Measurements from ENCODE around the gene SERPINB7.

Gene SERPINB7

GRCh38 chr18:63819786-63820185 lies 44.6 kb downstream of the SERPINB7 start:
- H3K4me3 Mint-ChIP-seq = no peak overlapping the region
- peaks cover 8% of the 10 kb centered on the region for H3K9me3 Mint-ChIP-seq
- peaks cover 30% of the 10 kb centered on the region for H3K27me3 Mint-ChIP-seq
- no peaks in the 10 kb centered on the region for H3K4me1 Mint-ChIP-seq (ENCODE audit: low read depth)
- no peaks in the 10 kb centered on the region for H3K36me3 Mint-ChIP-seq (ENCODE audit: low read depth)
- no peak overlapping the region for H3K27ac Mint-ChIP-seq

GRCh38 chr18:63820694-63821093 lies 45.5 kb downstream of the SERPINB7 start:
- Mint-ChIP-seq H3K27ac (no peak overlapping the region), H3K4me1 (ENCODE audit: low read depth) (no peaks in the 10 kb centered on the region), H3K4me3 (no peak overlapping the region), H3K36me3 (ENCODE audit: low read depth) (no peaks in the 10 kb centered on the region), H3K27me3 (peaks cover 29% of the 10 kb centered on the region), H3K9me3 (peaks cover 5% of the 10 kb centered on the region)

- no peaks in the 10 kb centered on the region for H3K4me1 Mint-ChIP-seq (ENCODE audit: low read depth)
- no peaks in the 10 kb centered on the region for H3K36me3 Mint-ChIP-seq (ENCODE audit: low read depth)
- H3K27me3 Mint-ChIP-seq = peaks cover 36% of the 10 kb centered on the region
- H3K4me3 Mint-ChIP-seq = no peak overlapping the region
- no peaks in the 10 kb centered on the region for H3K9me3 Mint-ChIP-seq
- no peak overlapping the region for H3K27ac Mint-ChIP-seq
Observed at GRCh38 chr18:63823516-63824219, 48.5 kb downstream of the SERPINB7 start.

- H3K4me3 Mint-ChIP-seq = no peak overlapping the region
- H3K27me3 Mint-ChIP-seq = peaks cover 34% of the 10 kb centered on the region
- no peaks in the 10 kb centered on the region for H3K4me1 Mint-ChIP-seq (ENCODE audit: low read depth)
- no peaks in the 10 kb centered on the region for H3K36me3 Mint-ChIP-seq (ENCODE audit: low read depth)
- H3K9me3 Mint-ChIP-seq = no peaks in the 10 kb centered on the region
- H3K27ac Mint-ChIP-seq = no peak overlapping the region
Observed at GRCh38 chr18:63824220-63824525, 49.0 kb downstream of the SERPINB7 start.

GRCh38 chr18:63828120-63828519 lies 52.9 kb downstream of the SERPINB7 start:
- Mint-ChIP-seq H3K27ac (no peak overlapping the region), H3K36me3 (ENCODE audit: low read depth) (no peaks in the 10 kb centered on the region), H3K9me3 (no peaks in the 10 kb centered on the region), H3K4me3 (no peak overlapping the region), H3K4me1 (ENCODE audit: low read depth) (peaks cover 15% of the 10 kb centered on the region), H3K27me3 (peaks cover 49% of the 10 kb centered on the region)

- Mint-ChIP-seq H3K4me1 (ENCODE audit: low read depth) (peaks cover 15% of the 10 kb centered on the region), H3K27ac (no peak overlapping the region), H3K36me3 (ENCODE audit: low read depth) (no peaks in the 10 kb centered on the region), H3K9me3 (no peaks in the 10 kb centered on the region), H3K27me3 (peaks cover 54% of the 10 kb centered on the region), H3K4me3 (no peak overlapping the region)
Observed at GRCh38 chr18:63828656-63829055, 53.4 kb downstream of the SERPINB7 start.

GRCh38 chr18:63829886-63830285 lies 54.7 kb downstream of the SERPINB7 start:
- no peaks in the 10 kb centered on the region for H3K9me3 Mint-ChIP-seq
- H3K4me3 Mint-ChIP-seq = no peak overlapping the region
- H3K27me3 Mint-ChIP-seq = peaks cover 66% of the 10 kb centered on the region
- H3K36me3 Mint-ChIP-seq (ENCODE audit: low read depth) = no peaks in the 10 kb centered on the region
- H3K4me1 Mint-ChIP-seq (ENCODE audit: low read depth) = peaks cover 15% of the 10 kb centered on the region
- H3K27ac Mint-ChIP-seq = no peak overlapping the region

GRCh38 chr18:63831080-63831788 lies 56.0 kb downstream of the SERPINB7 start:
- peaks cover 15% of the 10 kb centered on the region for H3K4me1 Mint-ChIP-seq (ENCODE audit: low read depth)
- no peaks in the 10 kb centered on the region for H3K9me3 Mint-ChIP-seq
- no peak overlapping the region for H3K4me3 Mint-ChIP-seq
- H3K27ac Mint-ChIP-seq = no peak overlapping the region
- H3K27me3 Mint-ChIP-seq = peaks cover 62% of the 10 kb centered on the region
- H3K36me3 Mint-ChIP-seq (ENCODE audit: low read depth) = no peaks in the 10 kb centered on the region

- H3K9me3 Mint-ChIP-seq = no peaks in the 10 kb centered on the region
- no peak overlapping the region for H3K27ac Mint-ChIP-seq
- no peak overlapping the region for H3K4me3 Mint-ChIP-seq
- H3K4me1 Mint-ChIP-seq (ENCODE audit: low read depth) = peaks cover 15% of the 10 kb centered on the region
- no peaks in the 10 kb centered on the region for H3K36me3 Mint-ChIP-seq (ENCODE audit: low read depth)
- peaks cover 63% of the 10 kb centered on the region for H3K27me3 Mint-ChIP-seq
Observed at GRCh38 chr18:63832470-63832869, 57.3 kb downstream of the SERPINB7 start.

GRCh38 chr18:63834471-63835113 lies 59.4 kb downstream of the SERPINB7 start:
- H3K9me3 Mint-ChIP-seq = no peaks in the 10 kb centered on the region
- H3K27ac Mint-ChIP-seq = no peak overlapping the region
- H3K4me3 Mint-ChIP-seq = no peak overlapping the region
- H3K4me1 Mint-ChIP-seq (ENCODE audit: low read depth) = peaks cover 15% of the 10 kb centered on the region
- H3K36me3 Mint-ChIP-seq (ENCODE audit: low read depth) = no peaks in the 10 kb centered on the region
- H3K27me3 Mint-ChIP-seq = peaks cover 56% of the 10 kb centered on the region

- H3K27me3 Mint-ChIP-seq = peaks cover 58% of the 10 kb centered on the region
- H3K27ac Mint-ChIP-seq = no peak overlapping the region
- no peaks in the 10 kb centered on the region for H3K9me3 Mint-ChIP-seq
- no peak overlapping the region for H3K4me3 Mint-ChIP-seq
- H3K4me1 Mint-ChIP-seq (ENCODE audit: low read depth) = peaks cover 6% of the 10 kb centered on the region
- no peaks in the 10 kb centered on the region for H3K36me3 Mint-ChIP-seq (ENCODE audit: low read depth)
Observed at GRCh38 chr18:63836456-63836855, 61.2 kb downstream of the SERPINB7 start.

- no peaks in the 10 kb centered on the region for H3K9me3 Mint-ChIP-seq
- H3K4me1 Mint-ChIP-seq (ENCODE audit: low read depth) = no peaks in the 10 kb centered on the region
- no peaks in the 10 kb centered on the region for H3K36me3 Mint-ChIP-seq (ENCODE audit: low read depth)
- H3K4me3 Mint-ChIP-seq = no peak overlapping the region
- peaks cover 57% of the 10 kb centered on the region for H3K27me3 Mint-ChIP-seq
- H3K27ac Mint-ChIP-seq = no peak overlapping the region
Observed at GRCh38 chr18:63837590-63837989, 62.4 kb downstream of the SERPINB7 start.

- H3K9me3 Mint-ChIP-seq = no peaks in the 10 kb centered on the region
- no peaks in the 10 kb centered on the region for H3K4me1 Mint-ChIP-seq (ENCODE audit: low read depth)
- H3K4me3 Mint-ChIP-seq = no peak overlapping the region
- H3K36me3 Mint-ChIP-seq (ENCODE audit: low read depth) = no peaks in the 10 kb centered on the region
- no peak overlapping the region for H3K27ac Mint-ChIP-seq
- H3K27me3 Mint-ChIP-seq = peaks cover 35% of the 10 kb centered on the region
Observed at GRCh38 chr18:63843008-63843407, 67.8 kb downstream of the SERPINB7 start.

- Mint-ChIP-seq H3K27ac (no peak overlapping the region), H3K4me3 (no peak overlapping the region), H3K9me3 (no peaks in the 10 kb centered on the region), H3K4me1 (ENCODE audit: low read depth) (no peaks in the 10 kb centered on the region), H3K27me3 (peaks cover 35% of the 10 kb centered on the region), H3K36me3 (ENCODE audit: low read depth) (no peaks in the 10 kb centered on the region)
Observed at GRCh38 chr18:63844254-63844653, 69.0 kb downstream of the SERPINB7 start.

GRCh38 chr18:63848159-63848558 lies 72.9 kb downstream of the SERPINB7 start:
- no peak overlapping the region for H3K27ac Mint-ChIP-seq
- no peaks in the 10 kb centered on the region for H3K9me3 Mint-ChIP-seq
- H3K4me3 Mint-ChIP-seq = no peak overlapping the region
- H3K4me1 Mint-ChIP-seq (ENCODE audit: low read depth) = no peaks in the 10 kb centered on the region
- H3K27me3 Mint-ChIP-seq = peaks cover 10% of the 10 kb centered on the region
- no peaks in the 10 kb centered on the region for H3K36me3 Mint-ChIP-seq (ENCODE audit: low read depth)
